GM12873 (cell line): Measurements from ENCODE around the gene N4BP2.

Experiments used
- CTCF ChIP-seq: IDR thresholded peaks from 2 replicates; pipeline ENCODE4 v1.5.1; 2012; ENCODE audit warnings: low read depth, mild to moderate bottlenecking, moderate library complexity, low read length, control low read depth; ENCODE audit not compliant: insufficient read depth; ENCODE audit errors: missing control alignments

The N4BP2 gene

GRCh38 chr4:40112027-40112792 is 55.6 kb downstream of the N4BP2 start:
- TF ChIP-seq CTCF = no peak

GRCh38 chr4:40114206-40114605 is 57.6 kb downstream of the N4BP2 start:
- no peak for TF ChIP-seq CTCF

GRCh38 chr4:40118861-40119260 is 62.2 kb downstream of the N4BP2 start:
- no peak for TF ChIP-seq CTCF

GRCh38 chr4:40119344-40119743 is 62.7 kb downstream of the N4BP2 start:
- no peak for TF ChIP-seq CTCF

GRCh38 chr4:40121515-40121914 is 64.9 kb downstream of the N4BP2 start:
- no peak for TF ChIP-seq CTCF

- TF ChIP-seq CTCF = no peak
Observed at GRCh38 chr4:40122941-40123340, 66.3 kb downstream of the N4BP2 start.

- TF ChIP-seq CTCF = no peak
Observed at GRCh38 chr4:40124690-40125089, 68.0 kb downstream of the N4BP2 start.
